ENCODE data around the gene PLS1. TPM values are rescaled to one million over a fixed set of nuclear protein-coding genes. Genes with fewer than 3 reads are reported as not detected.

Gene PLS1
- total and polyA plus RNA-seq, 2 donors from 2014 or later, result 10.7 to 51.4 TPM

DNA sequence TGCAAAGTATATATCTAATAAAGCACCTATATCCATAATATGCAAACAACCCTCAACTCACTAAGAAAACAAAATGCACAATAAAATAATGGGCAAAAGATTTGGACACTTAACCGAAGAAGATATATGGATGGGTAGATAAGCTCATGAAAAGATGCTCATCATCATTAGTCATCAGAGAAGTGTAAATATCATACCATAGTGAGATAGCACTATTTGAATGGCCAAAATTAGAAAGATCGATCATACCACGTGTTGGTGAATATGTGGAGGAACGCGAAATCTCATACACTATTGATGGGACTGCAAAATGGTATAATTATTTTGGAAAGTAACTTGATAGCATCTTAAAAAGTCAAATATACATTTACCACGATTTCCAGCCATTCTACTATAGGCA lies 40.5 kb downstream of the PLS1 start:
- Histone ChIP-seq H3K4me1 (ENCODE audit: control insufficient read depth in 2 of 3, insufficient read depth in 2 of 3, low read depth in 1 of 3, low read length in 3 of 3) (no peaks in the 10 kb centered on the region), H3K27ac (ENCODE audit: low read depth in 2 of 2, low read length in 2 of 2) (no peak overlapping the region), H3K36me3 (ENCODE audit: control insufficient read depth in 2 of 3, insufficient read depth in 3 of 3, low read length in 3 of 3) (no peaks in the 10 kb centered on the region), H3K27me3 (ENCODE audit: control insufficient read depth, insufficient read depth, low read length) (no peaks in the 10 kb centered on the region), H3K9me3 (ENCODE audit: control insufficient read depth in 2 of 3, insufficient read depth in 1 of 3, low read length in 3 of 3) (no peaks in the 10 kb centered on the region), H3K9ac (ENCODE audit: low read length in 3 of 3) (no peak overlapping the region), H3K4me3 (ENCODE audit: low read length in 3 of 3) (no peak overlapping the region)
- DNase-seq, result no peak
- TF ChIP-seq, protein P1, sequence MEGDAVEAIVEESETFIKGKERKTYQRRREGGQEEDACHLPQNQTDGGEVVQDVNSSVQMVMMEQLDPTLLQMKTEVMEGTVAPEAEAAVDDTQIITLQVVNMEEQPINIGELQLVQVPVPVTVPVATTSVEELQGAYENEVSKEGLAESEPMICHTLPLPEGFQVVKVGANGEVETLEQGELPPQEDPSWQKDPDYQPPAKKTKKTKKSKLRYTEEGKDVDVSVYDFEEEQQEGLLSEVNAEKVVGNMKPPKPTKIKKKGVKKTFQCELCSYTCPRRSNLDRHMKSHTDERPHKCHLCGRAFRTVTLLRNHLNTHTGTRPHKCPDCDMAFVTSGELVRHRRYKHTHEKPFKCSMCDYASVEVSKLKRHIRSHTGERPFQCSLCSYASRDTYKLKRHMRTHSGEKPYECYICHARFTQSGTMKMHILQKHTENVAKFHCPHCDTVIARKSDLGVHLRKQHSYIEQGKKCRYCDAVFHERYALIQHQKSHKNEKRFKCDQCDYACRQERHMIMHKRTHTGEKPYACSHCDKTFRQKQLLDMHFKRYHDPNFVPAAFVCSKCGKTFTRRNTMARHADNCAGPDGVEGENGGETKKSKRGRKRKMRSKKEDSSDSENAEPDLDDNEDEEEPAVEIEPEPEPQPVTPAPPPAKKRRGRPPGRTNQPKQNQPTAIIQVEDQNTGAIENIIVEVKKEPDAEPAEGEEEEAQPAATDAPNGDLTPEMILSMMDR (IDR thresholded peaks at IDR 0.05; ENCODE audit: borderline replicate concordance, extremely low read depth, insufficient read depth), result no peak
- intact Hi-C loops (cut with DNase I), result no loop called here
- FAIRE-seq, result no peak

DNA sequence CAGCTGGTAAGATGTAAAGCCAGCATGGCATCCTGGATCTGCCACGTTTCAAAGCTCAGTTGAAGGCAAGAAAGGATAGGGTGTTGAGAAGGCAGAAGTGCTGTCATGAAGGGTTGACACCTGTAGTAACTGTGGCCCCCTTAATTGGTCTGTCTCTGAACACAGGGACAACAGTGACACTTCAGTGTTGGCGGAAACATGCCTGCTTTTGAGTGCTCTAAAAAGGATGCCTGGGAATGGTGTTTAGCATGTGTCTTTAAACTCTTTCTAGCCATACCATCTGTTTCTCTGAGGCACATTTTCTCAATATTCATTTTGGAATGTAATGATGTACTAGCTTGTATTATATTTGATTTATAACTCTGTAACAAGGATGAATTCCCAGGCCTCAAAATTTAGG lies 42.1 kb downstream of the PLS1 start:
- no peak overlapping the region for H3K4me3 ChIP-seq (ENCODE audit: low read length in 3 of 3)
- H3K36me3 ChIP-seq (ENCODE audit: control insufficient read depth in 2 of 3, insufficient read depth in 3 of 3, low read length in 3 of 3), result no peaks in the 10 kb centered on the region
- H3K4me1 ChIP-seq (ENCODE audit: control insufficient read depth in 2 of 3, insufficient read depth in 2 of 3, low read depth in 1 of 3, low read length in 3 of 3), result no peaks in the 10 kb centered on the region
- no peak for FAIRE-seq
- DNase-seq, result no peak
- H3K27me3 ChIP-seq (ENCODE audit: control insufficient read depth, insufficient read depth, low read length), result no peaks in the 10 kb centered on the region
- no peak overlapping the region for H3K9ac ChIP-seq (ENCODE audit: low read length in 3 of 3)
- intact Hi-C loops (cut with DNase I), result no loop called here
- H3K9me3 ChIP-seq (ENCODE audit: control insufficient read depth in 2 of 3, insufficient read depth in 1 of 3, low read length in 3 of 3), result no peaks in the 10 kb centered on the region
- no peak overlapping the region for H3K27ac ChIP-seq (ENCODE audit: low read depth in 2 of 2, low read length in 2 of 2)
- TF ChIP-seq, protein P1 (IDR thresholded peaks at IDR 0.05; ENCODE audit: borderline replicate concordance, extremely low read depth, insufficient read depth), result no peak

DNA sequence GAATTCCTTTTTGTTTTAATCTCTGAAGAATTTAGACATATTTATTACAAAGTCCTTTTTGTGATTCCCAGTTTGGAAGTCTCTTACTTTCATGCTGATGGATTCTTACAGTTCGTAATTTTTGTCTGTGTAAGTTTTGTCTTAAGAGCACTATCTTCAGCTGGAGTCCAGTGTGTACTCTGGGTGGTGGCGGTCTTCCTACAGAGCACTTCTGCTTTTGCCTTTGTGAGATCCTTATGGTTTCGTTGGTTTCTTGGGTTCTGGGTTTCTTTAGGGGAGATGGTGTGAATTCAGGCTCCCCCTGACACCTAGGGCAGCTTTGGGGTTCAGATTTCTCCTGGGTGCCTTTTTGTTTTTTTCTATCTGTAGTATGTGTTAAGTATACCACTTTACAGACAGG lies 45.3 kb downstream of the PLS1 start:
- H3K9ac ChIP-seq (ENCODE audit: low read length in 3 of 3), result no peak overlapping the region
- H3K4me1 ChIP-seq (ENCODE audit: control insufficient read depth in 2 of 3, insufficient read depth in 2 of 3, low read depth in 1 of 3, low read length in 3 of 3), result no peaks in the 10 kb centered on the region
- FAIRE-seq (no peak), DNase-seq (no peak)
- H3K4me3 ChIP-seq (ENCODE audit: low read length in 3 of 3), result no peak overlapping the region
- no peaks in the 10 kb centered on the region for H3K9me3 ChIP-seq (ENCODE audit: control insufficient read depth in 2 of 3, insufficient read depth in 1 of 3, low read length in 3 of 3)
- no peak overlapping the region for H3K27ac ChIP-seq (ENCODE audit: low read depth in 2 of 2, low read length in 2 of 2)
- intact Hi-C loops (cut with DNase I), result no loop called here
- TF ChIP-seq, protein P1 (IDR thresholded peaks at IDR 0.05; ENCODE audit: borderline replicate concordance, extremely low read depth, insufficient read depth), result no peak
- H3K27me3 ChIP-seq (ENCODE audit: control insufficient read depth, insufficient read depth, low read length), result no peaks in the 10 kb centered on the region
- no peaks in the 10 kb centered on the region for H3K36me3 ChIP-seq (ENCODE audit: control insufficient read depth in 2 of 3, insufficient read depth in 3 of 3, low read length in 3 of 3)

DNA sequence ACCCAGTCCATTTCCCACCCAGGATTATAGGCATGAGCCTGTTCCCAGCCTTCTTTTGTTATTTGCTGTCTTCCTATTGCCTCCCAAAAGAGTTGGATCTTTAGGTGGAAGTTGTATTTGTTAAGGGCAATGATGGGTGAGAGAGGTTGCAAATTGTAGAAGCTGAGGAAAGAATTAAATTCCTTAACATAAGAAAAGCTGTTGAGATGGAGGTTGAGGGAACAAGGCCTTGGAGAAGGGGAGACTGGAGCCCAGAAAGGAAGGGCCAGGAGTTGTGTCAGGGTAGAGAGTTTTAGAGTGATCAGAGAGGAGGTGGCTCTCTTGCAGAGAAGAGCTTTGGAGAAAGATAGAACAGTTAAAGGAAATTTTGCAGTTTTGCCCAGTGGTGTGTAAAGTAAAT lies 46.8 kb downstream of the PLS1 start:
- intact Hi-C loops (cut with DNase I), result no loop called here
- no peak overlapping the region for H3K9ac ChIP-seq (ENCODE audit: low read length in 3 of 3)
- no peak overlapping the region for H3K4me3 ChIP-seq (ENCODE audit: low read length in 3 of 3)
- no peak overlapping the region for H3K27ac ChIP-seq (ENCODE audit: low read depth in 2 of 2, low read length in 2 of 2)
- DNase-seq (no peak), FAIRE-seq (no peak)
- H3K36me3 ChIP-seq (ENCODE audit: control insufficient read depth in 2 of 3, insufficient read depth in 3 of 3, low read length in 3 of 3), result no peaks in the 10 kb centered on the region
- no peaks in the 10 kb centered on the region for H3K27me3 ChIP-seq (ENCODE audit: control insufficient read depth, insufficient read depth, low read length)
- H3K9me3 ChIP-seq (ENCODE audit: control insufficient read depth in 2 of 3, insufficient read depth in 1 of 3, low read length in 3 of 3), result no peaks in the 10 kb centered on the region
- H3K4me1 ChIP-seq (ENCODE audit: control insufficient read depth in 2 of 3, insufficient read depth in 2 of 3, low read depth in 1 of 3, low read length in 3 of 3), result peaks cover 0 to 2% (median 0%) of the 10 kb centered on the region in 3 donors
- TF ChIP-seq, protein P1 (IDR thresholded peaks at IDR 0.05; ENCODE audit: borderline replicate concordance, extremely low read depth, insufficient read depth), result no peak
